Omental fat pad (tissue), 4 donors: Measurements from ENCODE around the gene TMEM127. TPM values are rescaled to one million over a fixed set of nuclear protein-coding genes. Genes with fewer than 3 reads are reported as not detected.

Source experiments
- ATAC-seq: fragments of 150-250 bp; one replicate; pipeline ENCODE4 v1.9.1; 2016; ENCODE audit warnings: mild to moderate bottlenecking, moderate library complexity; ENCODE audit not compliant: low FRiP score
- DNase-seq: peaks from one replicate; pipeline ENCODE4 v3.0.0-alpha.2; 2019; ENCODE audit warnings: low spot score
- CTCF ChIP-seq, 3 donors: fragments of 450-650 bp; IDR thresholded peaks; one replicate each; pipeline ENCODE4 v1.5.1; 2016 to 2017; ENCODE audit warnings: antibody characterized with exemption in 3 of 3, mild to moderate bottlenecking in 3 of 3, moderate library complexity in 2 of 3
- total RNA-seq, 4 donors: library from RNA; depleted of rRNA; stranded (reverse); fragments of >200 nt; gene quantifications; one replicate each; pipeline ENCODE4 v1.1.0, GENCODE V29; 2016

Gene TMEM127
- total RNA-seq, 4 donors from 2014 or later, result 34.5 to 52.1 (median 43.2) TPM

- DNase-seq, result no peak
- ATAC-seq, result no peak
- TF ChIP-seq CTCF (IDR thresholded peaks at IDR 0.05), result no peak
Observed at GRCh38 chr2:96274355-96275056, 8.7 kb upstream of the TMEM127 start.

GRCh38 chr2:96273763-96274162 is 8.0 kb upstream of the TMEM127 start:
- no peak for TF ChIP-seq CTCF (IDR thresholded peaks at IDR 0.05)
- ATAC-seq (no peak), DNase-seq (no peak)

GRCh38 chr2:96271995-96272394 is 6.2 kb upstream of the TMEM127 start:
- TF ChIP-seq CTCF (IDR thresholded peaks at IDR 0.05), result no peak
- DNase-seq (no peak), ATAC-seq (no peak)

- TF ChIP-seq CTCF (IDR thresholded peaks at IDR 0.05), result no peak
- no peak for ATAC-seq
- no peak for DNase-seq
Observed at GRCh38 chr2:96267159-96267971, 1.6 kb upstream of the TMEM127 start.

- ATAC-seq, result peak; percentile 41
- TF ChIP-seq CTCF (IDR thresholded peaks at IDR 0.05), result no peak
- no peak for DNase-seq
Observed at GRCh38 chr2:96265349-96265839, 403 bp downstream of the TMEM127 start.

GRCh38 chr2:96264656-96265348 is 995 bp downstream of the TMEM127 start:
- DNase-seq (no peak), ATAC-seq (no peak)
- TF ChIP-seq CTCF (IDR thresholded peaks at IDR 0.05), result no peak
